Activated CD4-positive, alpha-beta T cell treated with anti-CD3 and anti-CD28 coated beads, Interleukin-2, Interleukin-4, amounts not matched to agents 100 ng/mL and 50 ng/mL, durations not matched to agents 16 hours and 8 hours (primary cell): ENCODE data around the gene ARPC5.
"Not testable (repeated sequence)": the region's sequence is repeated elsewhere in the genome, so short reads cannot be mapped to it uniquely, and the experiment has no call there.

Experiments
- DNase-seq: peaks from one replicate; pipeline ENCODE4 v3.0.0-alpha.2; 2020; ENCODE audit warnings: low spot score

Gene ARPC5

DNA sequence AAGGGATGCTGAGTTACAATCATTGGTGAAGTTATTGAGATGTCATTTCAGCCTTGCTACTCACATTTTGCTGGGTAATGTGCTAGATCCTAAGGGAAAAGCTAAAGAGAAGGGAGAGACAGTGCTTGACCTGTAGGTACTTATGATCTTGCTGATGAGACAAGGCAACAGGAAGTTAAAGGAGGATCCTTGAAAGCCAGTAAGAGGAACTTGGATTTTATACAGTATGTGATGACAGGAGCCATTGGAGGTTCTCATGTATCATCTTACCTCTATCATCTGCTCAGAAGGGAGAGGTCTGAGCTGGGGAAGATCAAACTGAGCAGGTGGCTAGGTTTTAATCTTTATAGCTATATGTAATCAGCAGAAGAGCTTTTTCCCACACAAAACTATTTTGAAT is 11.2 kb upstream of the ARPC5 start:
- no peak for DNase-seq

DNA sequence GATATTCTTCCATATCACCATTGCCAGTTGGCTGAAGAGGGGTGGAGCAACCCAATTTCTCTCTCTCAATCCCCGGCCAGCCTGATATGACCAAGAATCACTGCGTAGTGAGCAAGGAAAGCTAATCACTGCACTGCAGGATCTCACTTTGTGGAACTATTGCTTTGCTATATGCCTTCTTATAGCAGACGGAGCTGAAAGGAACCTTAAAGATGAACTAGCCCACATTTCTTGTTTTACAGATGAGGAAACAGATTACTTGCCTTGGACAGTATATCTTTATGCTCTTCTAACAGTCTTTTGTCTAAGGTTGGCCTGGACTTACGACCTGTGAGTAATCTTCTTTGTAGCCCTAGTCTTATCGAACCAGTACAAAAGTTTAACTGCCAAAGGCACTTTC is 9.9 kb upstream of the ARPC5 start:
- DNase-seq: no peak

DNA sequence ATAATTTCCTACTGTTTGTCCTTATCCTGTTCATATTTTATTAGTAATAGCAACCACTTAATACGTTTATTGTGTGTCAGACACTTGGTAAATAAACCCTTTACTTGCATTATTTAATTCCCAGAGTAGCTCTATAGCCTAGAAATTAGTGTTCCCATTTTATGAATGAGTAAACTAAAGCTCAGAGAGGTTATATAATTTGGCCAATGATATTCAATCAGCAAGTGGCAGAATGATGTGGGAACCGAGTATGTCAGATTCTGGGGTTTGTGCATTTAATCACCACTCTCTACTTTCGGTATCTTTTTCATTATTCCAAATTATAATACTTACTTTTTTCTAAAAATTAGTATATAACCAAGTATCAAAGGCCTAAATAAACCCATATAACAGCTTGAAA is 6.6 kb upstream of the ARPC5 start:
- DNase-seq: no peak

DNA sequence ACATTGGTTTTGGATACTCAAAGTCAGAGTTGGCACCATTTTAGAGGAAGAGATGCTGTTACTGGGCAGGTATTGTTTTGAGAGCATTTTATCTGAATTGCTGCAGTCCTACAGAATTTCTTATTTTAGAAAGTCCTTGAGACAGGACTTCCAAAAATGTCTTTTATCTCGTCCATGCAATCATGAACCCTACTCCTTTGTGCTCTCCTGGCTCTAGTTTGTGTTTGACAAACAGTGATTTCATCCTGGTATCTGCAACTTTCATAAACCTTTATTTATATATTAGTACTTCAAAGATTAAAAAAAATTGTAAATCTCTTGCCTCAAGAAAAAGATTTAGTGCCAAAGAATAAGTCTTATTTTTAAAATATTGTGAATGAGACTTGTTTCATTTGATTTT is 4.6 kb upstream of the ARPC5 start:
- DNase-seq: no peak

DNA sequence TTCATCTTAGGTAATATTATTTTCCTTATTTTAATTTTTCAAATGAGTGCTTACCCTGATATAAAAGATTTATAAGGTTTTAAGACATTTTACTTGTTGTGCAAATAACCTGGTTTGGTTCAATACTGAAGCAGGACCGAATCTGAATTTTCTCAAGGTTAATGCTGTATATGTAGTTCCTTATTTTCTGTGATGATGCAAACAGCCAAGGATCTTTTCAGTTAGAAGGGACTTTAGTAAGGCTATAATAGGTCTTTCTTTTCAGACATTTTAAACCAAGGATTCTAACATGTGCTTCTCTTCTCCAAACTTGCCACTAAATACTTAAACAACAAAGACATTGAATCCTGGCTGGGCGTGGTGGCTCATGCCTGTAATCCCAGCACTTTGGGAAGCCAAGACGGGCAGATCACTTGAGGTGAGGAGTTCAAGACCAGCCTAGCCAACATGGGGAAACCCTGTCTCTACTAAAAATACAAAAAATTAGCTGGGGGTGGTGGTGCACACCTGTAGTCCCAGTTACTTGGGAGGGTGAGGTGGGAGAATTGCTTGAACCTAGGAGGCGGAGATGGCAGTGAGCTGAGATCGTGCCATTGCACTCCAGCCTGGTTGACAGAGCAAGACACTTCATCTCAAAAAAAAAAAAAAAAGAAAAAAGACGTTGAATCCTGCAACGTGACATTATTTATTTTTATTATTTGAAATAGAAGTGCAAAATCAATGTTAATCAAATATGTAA is 3.2 kb upstream of the ARPC5 start:
- DNase-seq: no peak

DNA sequence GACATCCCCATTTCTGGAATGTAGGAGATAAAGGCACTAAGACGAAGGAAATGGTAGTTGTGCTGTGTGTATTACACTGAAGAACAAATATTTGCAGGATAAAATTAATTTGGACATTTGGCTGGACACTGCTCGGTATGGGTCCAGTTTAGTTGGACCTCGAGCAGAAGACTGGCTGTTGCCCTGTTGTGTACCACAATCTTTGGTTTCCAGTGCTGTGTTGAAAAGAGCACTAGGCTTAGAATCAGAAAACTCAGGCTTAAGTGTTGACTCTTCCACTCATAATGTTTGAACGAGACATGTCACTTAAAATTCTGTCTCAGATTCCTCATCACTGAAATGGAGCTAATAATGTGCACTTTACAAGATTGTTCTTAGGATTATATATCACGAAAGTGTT is 1.2 kb upstream of the ARPC5 start:
- DNase-seq: no peak

DNA sequence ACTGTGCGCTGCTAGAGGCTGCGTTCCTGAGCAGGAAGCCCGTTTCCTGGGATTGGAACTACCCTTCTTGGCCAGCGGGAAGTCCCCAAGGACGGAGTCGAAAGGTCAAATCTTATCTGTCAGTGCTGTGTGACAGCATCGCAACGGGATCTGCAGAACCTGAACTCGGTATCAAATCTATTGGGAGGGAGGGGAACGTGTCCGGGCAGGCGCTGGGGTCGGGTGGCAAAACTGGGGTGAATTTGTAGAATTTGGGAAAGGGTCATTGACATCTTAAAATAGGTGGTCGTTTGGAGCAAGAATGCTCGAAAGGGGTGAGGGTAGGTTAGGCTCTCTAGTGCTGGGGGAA is 725 bp upstream of the ARPC5 start:
- no peak for DNase-seq

DNA sequence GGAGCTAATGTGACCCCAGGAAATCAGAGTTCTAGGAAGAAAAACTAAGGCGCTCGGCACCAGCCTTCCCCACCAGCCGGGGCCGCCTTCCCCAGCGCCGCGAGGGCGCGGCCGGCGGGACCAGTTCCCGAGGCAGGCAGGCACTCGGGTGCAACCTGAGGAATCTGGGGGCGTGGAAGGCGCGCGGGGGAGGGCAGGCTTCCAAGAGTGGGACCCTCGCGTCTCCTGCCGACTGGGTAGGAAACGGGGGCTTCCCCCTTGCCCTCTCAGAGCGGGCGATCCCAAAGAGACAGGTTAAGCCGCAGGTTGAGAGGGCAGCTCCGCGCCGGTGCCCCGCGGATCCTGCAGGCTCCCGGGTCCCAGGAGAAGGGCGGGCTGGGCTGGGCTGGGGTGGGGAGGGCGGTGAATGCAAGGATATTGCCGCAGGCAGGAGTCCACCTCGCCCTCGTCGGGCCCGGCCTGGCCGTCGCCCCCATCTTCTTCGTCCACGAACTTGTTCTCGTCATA is 431 bp downstream of the ARPC5 start:
- DNase-seq: no peak

DNA sequence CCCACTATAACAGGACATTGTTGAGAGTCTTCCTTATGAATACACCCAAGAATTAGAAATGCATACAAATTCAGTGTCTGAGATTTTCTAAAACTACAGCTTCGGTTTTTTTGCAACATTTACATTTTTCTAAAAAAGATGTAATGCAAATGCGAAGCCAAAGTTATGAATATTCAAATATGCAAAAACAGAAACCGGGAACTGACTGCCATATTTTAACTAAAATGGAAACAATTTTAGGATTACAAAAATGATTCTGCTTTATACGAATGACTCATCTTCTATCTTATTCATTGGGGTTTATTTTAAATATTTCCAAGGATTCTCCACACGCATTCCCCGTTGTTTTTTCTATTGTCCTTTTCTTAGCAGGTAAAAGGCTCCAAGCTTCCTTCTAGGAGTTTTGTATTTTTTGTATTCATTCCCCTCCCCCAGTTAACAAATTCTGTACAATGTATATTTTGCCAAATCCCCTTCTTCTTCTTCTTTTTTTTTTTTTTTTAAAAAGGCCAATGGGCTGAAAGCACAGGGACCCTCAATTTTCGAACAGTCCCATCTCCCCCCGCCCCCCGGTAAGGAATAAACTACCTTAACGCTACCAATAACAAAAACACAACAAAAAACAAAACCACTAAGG is 1.0 kb downstream of the ARPC5 start:
- peak; percentile 22 for DNase-seq

DNA sequence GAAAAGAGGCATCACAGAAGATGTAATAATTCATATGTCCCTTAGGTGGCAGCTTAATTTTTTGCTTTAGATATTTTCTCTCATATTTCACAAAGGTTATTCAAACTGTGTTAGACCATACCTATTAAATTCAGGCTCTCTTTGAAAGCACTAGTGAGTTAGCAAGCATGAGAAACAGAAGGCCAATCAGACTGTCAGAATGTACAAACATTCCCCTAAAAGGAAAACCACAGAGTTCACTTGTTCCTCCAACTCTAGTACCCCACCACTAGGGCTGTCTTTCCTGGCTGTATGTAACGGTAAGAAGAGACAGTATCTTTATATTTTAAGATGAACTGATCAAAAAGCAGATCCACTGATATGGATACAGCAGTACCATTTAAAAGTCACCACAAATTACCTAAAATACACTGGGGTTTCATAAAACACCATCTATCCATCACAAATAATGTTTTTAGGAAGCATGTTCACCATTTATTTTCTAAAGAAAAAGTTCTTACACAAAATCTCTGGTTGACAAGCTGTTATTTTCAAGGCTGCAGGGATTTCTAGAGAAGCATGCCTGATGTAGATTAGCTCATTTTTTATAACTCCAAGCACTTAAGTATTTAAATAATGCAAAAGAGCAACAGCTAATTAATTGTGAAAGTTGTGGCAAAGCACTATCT is 1.8 kb downstream of the ARPC5 start:
- peak; percentile 79 for DNase-seq

DNA sequence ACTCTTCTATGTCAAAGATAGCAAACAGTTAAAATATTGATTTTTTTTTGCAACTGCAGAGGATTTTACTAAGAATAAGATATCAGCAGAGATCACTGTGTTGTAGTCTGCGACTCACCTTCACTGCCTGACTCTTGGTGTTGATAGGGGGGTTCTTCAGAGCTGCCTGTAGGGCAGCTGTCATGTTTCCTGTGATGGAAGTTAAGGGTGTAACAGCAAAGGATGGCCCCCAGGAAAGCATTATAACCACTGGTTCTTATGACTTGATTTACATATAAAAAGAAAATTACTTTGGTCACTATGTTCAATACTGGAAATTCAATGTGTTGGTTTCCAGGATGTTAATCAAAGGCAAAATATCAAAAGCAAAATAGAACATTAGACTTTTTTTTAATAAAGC is 2.6 kb downstream of the ARPC5 start:
- peak; percentile 38 for DNase-seq

DNA sequence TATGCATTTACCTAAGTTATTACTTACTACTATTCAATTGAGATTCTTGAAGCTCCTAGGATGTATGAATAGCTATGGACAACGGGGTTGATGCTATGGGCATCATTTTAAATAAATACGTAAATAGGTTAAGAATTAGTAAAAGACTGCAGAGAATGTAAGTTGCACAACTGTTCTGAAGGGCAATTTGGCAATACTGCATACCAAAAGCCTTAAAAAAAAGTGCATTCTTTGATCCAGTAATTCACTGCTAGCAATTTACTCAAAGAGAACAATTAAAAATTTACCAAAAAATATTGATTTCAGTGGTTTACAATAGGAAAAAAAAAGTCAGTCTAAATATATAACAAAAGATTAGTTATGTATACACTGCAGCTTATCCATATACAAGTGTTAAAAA is 3.5 kb downstream of the ARPC5 start:
- DNase-seq: no peak

DNA sequence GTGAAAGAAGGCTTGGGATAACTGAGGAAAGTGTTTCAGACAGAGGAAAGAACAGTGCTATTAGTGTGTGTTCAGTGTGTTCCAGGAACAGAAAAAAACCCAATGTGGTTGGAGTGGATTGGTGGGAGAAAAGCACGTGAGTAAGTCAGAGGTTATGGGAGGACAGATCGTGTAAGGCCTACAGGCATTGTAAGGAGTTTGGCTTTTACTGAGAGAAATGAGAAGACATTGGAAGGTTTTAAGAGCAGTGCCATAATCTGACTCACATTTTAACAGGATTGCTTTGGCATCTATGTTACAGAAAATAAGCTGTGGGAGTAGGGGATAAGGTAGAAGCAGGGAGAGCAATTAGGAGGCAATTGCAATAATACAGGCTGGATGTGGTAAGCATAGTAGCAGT is 4.8 kb downstream of the ARPC5 start:
- no peak for DNase-seq

DNA sequence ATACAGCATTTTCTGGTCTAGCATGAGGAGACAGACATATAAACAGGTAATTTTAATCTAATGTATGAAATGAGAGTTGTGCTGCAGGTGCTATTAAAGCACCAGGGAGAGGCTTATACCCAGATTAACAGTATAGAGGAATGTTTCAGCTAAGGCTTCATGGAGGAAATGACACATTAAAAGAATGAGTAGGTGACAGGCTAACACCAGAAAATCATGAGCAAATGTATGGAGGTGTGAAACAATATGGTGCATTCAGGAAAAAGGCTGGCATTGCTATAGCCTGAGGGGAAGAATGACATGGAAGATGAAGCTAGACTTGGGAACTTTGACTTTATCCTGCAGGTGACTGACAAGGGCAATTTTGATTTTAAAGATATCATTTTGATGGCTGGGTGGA is 7.0 kb downstream of the ARPC5 start:
- peak; percentile 12 for DNase-seq

DNA sequence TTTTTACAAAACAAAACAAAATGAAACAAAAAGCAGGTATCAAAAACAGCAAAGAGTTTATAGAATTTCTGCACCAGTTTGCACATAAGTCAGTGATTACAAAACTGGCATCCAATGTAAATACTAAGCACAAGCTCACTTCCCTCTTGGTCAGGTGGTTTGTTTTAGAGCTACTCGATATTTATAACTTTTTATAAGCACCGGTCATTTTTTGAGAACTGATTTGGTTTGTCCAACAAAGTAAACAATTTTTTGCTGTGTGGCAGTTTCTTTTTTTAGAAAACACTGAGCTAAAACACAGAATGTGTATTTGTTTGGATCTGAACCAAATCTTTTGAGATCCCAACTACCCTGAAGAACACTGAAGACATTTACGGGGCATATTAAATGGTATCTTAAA is 9.3 kb downstream of the ARPC5 start:
- DNase-seq: not testable (repeated sequence)

DNA sequence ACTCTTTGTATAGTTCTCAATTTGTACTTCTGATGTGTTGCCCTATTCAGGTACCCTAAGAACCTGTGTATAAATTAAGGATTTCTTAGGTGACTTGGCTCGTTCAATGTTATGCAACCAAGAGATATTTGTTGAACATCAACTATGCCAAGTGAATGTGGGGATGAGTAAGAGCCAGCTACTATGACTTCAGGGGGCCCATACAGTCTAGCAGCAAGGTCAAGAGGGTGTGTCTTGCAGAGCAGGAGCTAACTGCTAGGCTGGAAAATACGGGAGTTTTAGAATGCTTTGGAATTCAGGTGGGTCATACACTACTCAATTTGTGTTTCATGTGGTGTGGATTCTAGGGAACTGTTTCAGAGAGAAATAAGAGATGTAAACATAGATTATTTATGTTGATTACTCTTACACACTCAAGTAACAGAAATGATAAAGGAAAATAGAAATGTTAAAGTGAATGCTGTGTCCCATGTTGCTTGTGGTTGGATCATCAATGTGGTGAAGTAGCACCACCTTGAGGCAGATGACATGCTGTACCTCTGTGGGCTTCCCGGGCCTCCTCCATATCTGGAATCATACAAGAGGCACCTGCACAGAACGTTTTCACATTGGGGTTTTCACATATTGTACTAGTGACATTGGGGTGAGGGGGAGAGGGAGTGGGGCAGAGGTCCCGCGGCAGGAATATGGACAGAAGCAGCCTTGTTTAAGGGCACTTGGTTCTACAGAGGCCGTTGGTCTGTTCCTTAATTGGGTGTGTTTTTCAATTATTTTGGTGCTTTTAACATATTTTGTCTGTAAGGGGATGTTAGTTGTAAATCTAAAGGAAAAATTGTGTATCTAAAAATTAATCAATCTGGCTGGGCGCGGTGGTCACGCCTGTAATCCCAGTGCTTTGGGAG is 12.4 kb downstream of the ARPC5 start:
- peak; percentile 50 for DNase-seq

DNA sequence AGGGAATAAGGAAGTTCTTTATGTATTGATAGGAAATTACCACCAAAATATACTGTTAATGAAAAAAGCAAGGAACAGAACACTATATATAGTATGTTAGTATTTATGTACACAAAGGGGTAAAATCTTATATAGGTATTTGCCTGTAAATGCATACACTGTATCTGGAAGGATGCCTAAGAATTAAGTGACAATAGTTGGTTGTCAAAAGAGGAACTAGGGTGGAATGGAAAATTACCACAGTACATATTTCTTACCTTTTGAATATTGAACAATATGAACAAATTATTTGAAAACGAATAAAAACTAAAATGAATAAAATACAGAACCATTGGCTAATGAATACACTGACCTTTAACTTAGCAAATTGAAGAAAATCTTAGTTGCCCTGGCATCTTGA is 13.6 kb downstream of the ARPC5 start:
- DNase-seq: no peak

DNA sequence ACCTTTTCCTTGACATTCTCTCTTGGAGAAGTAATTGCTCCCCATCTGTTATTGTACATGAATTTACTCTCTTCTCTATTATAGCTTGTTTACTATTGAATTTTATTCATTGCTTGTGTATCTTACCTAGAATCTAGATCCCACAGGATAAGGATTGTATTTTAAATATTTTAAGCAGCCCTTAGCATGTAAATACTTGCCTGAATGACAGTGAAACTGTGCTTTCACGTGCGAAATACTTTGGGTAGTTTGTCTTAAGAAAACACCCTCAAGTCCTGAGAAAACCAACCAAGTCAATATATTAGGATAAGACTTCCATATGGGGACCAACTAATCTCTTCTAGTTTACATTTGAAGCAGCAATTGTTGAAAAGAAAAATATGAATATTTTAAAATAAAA is 15.3 kb downstream of the ARPC5 start:
- DNase-seq: no peak

DNA sequence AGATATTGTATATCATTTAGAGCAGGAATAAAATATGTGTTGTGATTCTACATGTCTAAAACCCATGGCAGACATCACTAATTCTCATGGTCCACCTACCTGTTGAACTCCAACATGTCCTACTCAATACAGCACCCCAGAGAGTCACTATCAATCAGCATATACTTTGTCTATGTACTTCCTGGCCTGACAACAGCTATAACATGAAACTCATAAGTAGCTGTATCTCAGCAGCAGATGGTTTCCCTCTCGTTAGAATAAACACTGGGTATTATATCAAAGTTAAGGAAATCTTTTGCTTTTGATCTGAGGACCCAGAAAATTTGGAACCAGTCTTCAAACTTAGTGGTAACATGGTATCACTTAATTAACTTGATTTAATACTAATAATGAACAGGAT is 15.8 kb downstream of the ARPC5 start:
- no peak for DNase-seq

DNA sequence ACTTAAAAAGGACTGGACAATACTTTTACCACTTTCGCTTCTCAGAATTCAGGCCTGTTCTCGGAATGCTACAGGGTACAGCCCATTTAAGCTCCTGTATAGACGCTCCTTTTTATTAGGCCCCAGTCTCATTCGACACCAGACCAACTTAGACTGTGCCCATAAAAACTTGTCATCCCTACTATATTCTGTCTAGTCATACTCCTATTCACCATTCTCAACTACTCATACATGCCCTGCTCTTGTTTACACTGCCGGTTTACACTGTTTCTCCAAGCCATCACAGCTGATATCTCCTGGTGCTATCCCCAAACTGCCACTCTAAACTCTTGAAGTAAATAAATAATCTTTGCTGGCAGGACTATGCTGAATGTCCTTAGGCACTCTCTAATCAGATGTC is 17.4 kb downstream of the ARPC5 start:
- DNase-seq: not testable (repeated sequence)

DNA sequence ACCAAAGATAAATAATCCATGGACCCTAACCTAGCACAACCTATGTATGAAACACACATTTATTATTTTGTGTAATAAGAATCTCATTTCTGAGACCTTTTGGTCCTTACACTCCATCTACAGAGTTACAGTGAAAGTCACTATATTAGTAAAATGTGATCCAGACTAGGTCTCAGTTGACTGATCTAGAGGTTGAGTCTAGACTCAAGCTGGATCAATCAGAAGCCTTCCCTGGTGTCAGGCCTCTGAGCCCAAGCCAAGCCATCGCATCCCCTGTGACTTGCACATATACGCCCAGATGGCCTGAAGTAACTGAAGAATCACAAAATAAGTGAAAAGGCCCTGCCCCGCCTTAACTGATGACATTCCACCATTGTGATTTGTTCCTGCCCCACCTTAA is 22.6 kb downstream of the ARPC5 start:
- DNase-seq: not testable (repeated sequence)

DNA sequence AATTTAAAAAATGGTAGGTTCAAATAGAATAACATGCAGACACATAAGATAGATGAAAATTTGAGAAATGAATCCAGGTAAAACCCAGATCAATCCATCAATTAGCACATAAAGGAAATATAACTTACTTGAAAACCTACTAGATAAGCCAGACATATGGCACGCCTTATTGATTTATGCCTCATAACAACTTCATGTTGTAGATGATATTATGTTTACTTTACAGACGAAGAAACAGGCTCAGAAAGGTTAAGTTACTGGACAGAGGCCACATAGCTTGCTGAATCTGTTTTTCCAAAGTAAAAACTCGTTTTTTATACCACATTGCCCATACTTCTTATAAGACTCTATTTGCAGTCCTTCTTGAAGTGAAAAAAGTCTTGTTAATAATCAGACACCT is 23.2 kb downstream of the ARPC5 start:
- DNase-seq: no peak
